ENCODE data around the gene ZNF598.

ZNF598 gene

DNA sequence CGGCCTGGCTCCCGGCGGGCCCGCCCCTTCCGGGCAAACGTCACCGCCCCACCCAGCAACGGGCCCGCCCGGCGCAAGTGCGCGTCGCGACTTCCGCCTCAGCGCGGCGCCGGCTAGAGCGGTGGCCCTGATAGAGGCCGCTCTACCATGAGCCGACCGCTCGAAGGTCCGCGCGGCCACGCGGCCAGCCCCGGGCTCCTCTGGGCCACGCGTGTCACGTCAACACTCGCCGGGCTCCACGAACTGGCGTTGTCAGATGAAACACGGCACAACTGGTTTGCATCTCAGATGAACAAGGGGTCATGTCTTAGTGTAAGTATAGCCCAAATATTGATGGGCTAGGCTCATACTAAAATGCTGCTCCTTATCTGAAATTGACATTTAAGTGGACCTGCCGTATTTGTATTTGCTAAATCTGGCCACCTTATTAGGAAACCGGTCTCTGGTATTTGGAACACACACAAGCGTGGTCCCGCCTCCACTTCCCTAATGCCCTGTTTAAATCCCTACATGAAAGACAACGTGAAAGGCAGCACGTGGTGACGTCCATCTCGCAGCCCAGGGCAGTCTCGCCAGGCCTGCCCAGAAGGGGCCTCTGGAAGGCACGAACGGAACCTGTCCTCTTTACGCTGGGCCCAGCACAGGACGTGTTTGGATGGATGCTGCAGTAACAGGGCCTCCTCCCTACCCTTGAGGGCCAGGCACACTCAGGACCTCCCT lies at the start of gene ZNF598:
Gene ZNF598, minus strand, starts transcription at position 31 of the 720 bp plus-strand sequence.
- DNase-seq = peak; percentile 84

DNA sequence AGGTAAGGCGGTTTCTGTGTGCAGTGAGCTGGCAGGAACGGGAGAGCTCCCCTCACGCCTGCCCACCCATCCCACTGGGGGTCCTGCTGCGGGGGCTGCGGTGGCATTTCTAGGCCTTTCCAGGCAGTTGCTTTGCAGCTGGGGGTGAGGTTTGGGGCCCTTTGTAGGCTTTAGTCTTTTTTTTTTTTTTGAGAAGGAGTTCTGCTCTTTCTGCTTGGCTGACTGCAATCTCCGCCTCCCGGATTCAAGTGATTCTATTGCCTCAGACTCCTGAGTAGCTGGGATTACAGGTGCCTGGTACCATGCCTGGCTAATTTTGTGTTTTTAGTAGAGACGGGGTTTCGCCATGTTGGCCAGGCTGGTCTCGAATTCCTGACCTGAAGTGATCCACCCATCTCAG lies 49.3 kb upstream of the ZNF598 start:
- DNase-seq = no peak

DNA sequence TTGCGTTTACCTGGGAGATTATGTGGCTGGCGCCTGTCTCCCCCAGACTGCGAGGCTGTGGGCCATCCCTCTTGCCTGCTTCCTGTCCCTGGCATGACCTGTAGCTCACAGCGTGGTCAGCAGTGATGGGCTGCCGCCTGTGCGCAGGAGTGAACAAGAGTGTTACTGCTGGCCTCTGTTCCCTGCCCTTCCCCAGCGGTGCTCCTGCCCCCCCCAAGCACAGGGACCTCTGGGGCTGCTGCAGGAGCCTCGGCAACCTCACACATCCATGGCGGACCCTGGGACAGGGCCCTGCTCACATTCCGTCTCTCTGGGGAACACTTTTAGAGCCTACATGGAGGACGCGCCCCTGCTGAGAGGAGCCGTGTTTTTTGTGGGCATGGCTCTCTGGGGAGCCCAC lies 48.8 kb upstream of the ZNF598 start:
- no peak for DNase-seq

DNA sequence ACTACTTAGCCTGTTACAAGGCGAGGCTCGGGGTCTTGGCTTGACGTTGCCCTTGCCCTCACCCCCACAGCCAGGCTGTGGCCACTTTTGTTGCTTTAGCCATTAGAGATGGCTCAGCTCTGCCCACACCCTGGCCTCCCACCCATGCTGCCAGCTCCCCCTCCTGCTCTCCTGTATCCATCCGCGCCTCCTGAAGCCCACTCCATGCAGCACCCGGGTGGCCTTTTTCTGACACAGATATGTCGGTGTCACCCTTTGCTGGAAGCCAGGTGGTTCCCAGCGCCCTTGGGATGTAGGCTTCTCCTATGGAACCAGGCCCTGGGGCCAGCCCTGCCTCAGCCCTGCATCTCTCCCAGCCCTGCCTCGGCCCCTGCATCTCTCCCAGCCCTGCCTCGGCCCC lies 47.8 kb upstream of the ZNF598 start:
- DNase-seq = no peak

DNA sequence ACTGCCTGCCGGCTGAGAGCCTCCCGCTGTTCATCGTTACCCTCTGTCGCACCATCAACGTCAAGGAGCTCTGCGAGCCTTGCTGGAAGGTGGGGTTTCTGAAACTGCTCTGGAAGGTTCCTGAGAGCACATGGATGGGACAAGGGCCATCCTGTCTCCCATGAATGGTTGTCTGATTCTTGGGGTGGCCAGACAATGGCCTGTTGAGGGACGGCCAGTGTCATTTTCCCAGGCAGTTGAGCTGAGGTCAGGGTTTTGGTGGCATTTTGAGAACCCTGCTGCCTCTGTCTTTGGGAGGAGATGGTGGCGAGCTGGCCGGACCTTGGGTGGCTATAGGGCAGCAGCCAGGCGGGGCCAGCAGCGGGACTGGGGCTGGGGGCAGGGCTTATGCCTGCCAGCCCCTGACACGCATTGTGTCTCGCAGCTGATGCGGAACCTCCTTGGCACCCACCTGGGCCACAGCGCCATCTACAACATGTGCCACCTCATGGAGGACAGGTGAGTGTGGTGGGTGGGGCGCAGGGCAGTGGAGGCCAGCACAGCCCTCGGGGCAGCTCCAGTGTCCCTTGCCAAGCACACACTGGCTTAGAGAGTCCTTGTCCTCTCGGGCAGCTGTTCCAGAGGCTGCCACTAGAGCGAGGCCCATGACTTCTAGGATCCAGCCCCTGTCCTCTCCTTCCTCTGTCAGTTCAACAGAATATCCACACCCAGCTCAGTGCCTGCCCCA lies 47.2 kb upstream of the ZNF598 start:
- DNase-seq = no peak

DNA sequence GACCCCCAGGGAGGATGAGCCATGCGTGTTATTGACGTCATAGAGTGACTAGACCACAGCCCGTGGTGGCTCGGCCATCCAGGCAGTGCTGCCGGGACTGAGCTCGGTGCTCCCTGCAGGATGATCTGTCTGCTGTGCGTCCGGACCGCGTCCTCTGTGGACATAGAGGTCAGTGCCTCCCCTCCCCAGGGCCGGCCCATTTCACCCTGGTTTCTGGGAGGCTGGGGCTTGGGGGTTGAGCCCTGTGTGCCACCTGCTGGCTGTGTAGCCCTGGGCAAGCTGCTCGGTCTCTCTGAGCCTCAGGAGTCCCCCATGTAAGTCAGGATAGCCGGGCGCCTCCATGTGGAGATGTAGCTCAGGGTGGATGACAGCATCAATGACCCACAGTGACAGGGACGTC lies 46.5 kb upstream of the ZNF598 start:
- DNase-seq = no peak

DNA sequence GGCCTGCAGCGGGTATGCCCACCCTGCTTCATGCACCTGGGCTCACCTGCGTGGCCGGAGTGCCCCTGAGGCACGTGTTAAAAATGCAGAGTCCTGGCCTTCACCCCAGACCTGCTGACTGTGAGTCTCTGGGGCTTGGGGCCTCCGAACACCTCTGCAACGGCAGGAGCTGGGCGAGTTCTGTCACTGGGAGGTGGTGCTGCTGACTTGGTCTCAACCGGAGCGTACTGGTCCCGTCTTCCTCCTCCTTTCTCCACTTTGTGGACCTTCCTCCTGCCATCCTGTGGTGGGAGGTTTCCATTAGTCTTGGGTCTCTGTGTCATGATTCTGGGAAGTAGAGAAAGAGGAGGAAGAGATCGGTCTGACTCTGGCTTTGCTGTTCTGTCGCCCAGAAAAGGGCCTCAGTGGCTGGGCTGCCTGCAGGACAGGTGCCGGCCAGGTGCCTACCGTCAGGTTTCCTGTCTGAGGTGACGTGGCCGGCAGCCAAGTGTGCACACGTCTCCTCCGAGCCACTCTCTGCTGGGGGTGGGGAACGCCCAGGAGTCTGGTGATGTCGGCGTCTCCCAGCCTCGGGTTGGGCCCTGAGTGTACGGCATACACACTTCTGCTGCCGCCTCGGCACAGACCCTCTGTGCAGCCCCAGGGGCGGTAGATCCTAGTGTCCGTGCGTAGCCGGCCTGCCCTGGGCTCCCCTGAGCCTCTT lies 45.1 kb upstream of the ZNF598 start:
- DNase-seq = no peak

DNA sequence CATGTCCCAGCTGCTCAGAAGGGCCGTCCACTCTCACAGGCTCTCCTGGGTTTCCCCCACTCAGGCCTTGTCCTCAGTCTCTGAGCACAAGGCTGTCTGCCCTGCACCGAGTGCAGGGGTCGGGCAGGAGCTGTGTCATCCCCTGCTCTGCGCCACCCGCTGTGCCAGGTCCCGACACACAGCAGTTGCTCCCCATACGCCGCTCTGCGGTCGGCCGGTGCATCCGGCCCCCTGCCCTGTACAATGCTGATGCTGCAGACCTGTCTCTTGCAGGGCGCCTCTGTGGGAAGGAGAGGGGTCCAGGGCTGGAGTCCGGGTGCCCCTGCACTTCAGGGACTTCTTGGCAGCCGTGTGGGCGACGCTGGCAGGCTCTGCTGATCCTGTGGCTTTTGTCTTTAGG lies 44.3 kb upstream of the ZNF598 start:
- DNase-seq = no peak

DNA sequence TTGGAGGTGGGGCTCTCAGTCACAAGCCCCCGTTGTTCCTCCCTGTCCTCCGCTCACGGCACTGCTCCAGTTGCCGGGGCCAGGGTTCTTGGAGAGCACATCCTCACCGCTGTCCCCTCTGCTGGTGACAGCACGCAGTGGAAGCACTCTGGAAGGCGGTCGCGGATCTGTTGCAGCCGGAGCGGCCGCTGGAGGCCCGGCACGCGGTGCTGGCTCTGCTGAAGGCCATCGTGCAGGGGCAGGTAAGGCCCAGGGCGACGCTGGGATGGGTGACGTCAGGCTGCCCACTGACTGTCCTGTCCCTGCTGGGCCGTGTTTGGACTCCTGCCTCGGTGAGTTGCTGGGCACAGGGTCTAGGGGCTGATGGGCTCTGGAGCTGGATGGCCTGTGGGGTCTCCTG lies 43.6 kb upstream of the ZNF598 start:
- DNase-seq = no peak

DNA sequence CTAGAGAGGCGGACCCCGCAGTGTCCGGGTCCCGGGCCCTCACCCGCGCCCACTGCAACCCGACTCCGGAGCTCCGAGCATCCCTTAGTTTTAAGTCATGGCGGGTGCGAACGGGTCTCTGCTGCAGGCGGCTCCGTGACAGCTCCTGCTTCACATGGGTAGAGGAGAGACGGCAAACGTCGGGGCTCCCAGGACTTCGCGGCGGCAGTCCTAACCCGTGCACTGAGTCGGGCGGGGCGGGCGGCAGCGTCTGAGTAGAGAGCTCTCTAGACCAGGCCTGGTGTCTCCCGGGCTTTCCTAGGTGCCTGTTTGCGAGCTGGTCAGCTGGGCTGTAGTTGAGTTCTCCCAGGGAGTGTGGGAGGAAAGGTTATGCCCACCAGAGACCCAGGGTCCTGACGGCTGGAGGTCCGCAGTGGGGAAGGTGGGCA lies 38.5 kb upstream of the ZNF598 start:
- no peak for DNase-seq

DNA sequence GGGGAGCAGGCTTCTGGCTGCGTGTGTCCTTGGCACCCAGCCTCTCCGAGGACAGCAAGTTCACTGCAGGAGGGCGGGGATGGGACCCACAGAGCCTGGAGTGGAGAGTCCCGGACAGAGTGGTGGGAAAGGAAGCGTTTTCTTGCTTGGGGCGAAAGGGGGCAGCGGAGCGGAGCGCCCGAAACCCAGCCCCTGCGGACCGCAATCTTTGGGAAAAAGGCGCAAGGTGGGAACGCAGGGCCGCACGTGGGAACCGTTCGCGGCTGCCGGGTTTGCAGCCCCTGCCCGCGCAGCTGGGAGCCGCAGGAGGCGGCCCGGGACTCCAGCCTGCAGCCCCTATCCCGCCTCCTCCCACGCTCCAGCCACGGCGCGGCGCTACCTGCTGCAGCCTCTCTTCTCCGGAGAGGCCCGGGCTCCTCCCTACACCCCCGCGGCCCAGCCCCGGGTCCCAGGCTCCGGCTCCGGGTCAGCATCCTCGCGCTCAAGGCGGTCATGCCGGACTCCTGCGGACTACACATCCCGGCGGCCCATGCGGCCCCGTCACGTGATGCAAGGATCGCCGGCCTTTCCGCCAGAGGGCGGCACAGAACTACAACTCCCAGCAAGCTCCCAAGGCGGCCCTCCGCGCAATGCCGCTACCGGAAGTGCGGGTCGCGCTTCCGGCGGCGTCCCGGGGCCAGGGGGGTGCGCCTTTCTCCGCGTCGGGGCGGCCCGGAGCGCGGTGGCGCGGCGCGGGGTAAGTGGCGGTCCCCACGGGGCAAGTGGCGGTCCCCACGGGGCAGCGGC lies 37.9 kb upstream of the ZNF598 start, which contains the start of the genes NTHL1 and TSC2:
Gene NTHL1, minus strand, starts transcription at position 505 of the 786 bp plus-strand sequence. Its CDS starts 11 bp downstream, at position 494.
Gene TSC2, plus strand, starts transcription at position 656 of the 786 bp plus-strand sequence. CDS start 631 bp downstream, outside the sequence.
- DNase-seq = peak; percentile 93

DNA sequence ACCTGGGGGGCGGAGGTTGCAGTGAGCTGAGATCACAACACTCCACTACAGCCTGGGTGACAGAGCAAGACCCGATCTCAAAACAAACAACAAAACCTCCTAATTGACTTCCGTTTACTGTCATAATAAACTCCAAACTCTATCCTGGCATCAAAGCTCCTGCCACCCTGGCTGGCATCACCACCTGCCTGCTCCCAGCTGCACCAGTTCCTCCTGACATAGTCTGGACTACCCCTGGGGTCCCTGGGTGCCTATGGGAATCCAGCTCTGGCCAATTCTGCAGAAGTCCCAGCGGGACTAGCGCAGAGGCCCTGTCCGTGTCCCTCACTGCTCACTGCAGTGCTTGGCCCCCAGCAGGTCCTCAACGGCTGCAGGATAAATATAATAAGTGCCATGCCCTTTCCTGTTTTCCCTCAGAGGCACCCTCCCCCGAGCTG lies 37.3 kb upstream of the ZNF598 start:
- DNase-seq = no peak

DNA sequence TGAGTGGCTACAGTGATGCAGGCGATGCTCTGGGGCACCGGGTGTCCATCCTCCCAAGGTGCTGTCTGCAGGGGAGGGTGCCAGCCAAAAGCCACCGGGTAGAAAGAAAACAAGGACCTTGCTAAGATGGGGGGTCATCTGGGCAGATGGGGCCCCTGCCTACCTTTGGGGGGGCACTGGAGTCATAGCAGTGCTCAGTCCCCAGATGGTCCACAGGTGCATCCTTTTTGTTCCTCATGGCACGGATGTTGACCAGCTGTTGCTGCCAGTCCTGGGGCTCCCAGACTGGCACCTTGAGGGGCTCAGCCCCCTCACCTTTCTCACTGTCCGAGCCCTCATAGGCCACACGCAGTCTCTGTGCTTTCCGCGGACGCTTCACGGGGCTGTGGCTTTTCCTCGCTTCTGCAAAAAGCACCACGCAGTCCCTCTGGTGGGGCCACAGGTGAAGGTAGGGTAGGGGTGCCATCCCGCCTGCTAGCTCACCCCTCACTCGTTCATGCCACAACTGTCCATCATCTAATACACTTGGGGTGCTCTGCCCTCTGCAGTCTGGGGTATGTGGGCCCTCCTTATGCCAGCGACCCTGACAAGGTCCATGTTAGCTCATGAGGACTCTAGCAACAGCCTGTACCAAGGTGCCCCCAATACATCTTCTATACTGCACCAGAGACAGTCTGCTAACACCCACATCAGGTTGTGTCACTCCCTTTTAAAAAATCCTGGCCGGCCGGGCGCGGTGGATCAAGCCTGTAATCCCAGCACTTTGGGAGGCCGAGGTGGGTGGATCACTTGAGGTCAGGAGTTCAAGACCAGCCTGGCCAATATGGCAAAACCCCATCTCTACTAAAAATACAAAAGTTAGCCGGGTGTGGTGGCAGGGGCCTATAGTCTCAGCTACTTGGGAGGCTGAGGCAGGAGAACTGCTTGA lies 36.6 kb upstream of the ZNF598 start:
- no peak for DNase-seq

DNA sequence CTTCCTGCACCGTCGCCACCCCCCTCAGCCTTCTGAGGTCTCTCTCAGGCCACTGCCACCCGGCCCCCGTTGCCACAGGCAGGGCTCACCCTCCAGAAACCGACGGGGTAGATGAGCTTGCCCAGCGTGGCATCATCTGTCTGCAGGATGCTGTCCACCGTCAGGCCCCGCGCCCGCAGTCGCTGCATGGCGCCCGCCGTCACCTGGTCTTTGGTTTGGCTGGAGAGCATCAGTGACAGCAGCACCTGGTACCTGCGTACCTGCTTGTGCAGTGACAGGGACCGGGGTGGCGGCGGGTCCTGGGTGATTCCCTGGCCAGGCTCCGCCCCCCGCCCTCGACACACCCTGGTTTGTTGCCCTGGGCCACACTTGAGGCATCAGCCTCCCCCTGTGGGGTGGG lies 34.9 kb upstream of the ZNF598 start:
- no peak for DNase-seq

DNA sequence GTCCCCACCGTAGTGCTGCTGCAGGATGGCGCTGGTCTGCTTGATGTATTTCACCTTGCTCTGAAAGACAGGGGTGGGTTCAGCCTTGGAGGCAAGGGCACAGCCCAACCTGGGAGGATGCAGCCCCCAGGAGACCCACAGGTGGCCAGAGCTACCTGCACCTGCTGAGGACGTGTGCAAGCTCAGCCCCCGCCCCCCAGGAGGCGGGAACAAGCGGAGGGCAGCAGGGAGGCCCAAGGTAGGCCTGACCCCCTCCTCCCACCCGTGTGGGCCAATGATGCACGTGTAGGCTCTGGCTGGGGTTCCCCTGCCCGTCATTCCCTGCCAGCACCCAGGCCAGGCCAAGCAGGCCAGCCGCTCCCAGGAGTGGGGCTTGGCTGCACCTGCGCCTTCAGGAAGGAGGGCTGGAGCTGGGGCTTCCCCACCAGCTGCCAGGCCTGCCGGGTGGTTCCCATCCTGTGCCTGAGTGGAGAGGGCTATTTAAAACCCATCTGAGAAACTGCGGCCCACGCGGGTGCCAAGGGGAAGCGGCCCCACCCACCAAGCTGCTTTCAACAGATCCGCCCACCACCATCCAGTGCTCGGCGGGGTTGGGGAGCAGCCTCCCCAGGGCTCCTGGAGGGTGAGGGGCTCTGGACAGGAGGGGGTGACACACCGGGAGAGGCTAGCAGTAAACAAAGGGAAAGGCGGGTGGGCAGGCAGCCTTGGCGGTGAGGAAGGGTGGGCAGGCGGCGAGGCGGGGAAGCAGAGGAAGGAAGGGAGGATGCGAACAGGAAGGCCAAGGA lies 34.2 kb upstream of the ZNF598 start:
- DNase-seq = no peak

DNA sequence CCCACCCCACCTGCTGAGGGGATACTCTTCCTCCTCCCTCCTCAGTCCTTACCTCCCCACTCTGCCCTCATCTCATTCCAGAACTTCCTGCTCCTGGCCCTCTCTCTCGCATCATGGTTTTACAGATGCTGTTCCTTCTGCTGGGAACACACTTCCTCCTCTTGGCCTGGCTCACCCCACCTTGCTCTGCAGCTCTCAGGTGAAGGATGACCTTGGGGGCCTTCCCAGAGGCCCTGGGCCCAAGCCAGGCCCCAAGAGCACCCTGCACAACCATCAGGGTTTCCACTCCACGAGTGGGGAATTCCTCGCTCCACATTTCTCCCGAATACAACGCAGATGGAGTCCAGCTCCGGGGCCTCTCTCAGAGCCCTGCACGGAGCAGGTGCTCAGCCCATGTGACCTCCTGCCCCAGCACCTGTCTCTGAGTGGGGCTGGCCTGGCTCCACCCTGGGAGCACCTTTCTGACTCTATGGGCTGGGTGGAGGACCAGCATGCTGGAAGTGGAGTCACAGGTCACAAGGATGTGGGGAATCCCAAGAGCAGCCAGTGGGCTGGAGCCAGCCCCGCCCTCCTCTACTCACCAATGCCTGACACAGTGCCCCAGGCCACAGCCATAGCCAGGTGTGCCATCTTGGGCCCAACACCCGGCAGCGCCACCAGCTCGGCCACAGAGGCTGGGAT lies 33.5 kb upstream of the ZNF598 start:
- no peak for DNase-seq

DNA sequence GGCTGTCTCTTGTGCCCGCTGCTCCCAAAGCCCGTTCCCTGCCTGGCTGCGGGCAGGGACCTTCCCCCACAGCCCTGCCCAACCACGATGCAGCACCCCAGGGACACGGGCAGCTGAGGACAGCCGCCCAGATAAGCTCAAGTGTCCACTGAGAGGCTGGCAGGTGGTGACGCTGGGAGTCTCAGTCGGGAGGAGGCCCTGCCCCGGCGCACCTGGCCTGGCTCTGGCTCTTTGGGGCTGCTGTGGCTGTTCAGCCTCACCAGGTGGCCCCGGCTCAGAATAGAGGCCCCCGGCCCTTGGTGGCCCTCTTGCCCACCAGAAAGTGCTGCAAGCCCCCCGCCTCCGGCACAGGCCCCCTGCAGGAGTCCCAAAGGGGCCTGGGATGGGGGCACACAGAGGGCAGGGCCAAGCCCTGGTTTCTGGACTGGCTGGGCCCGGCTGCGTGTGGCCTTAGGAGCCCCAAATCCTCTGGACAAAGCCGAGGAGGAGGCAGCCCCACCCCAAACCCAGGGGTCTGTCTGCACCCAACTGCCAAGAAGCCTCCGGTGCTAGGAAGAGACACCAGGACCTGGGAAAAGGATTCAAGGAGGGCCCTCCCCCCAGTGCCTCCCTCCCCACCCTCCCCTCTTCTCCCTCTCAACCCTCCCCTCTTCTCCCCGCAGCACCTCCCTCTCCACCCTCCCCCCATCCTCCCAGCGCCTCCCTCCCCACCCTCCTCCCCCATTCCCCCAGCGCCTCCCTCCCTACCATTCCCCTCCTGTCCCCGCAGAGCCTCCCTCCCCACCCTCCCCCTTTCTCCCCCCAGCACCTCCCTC lies 32.8 kb upstream of the ZNF598 start:
- no peak for DNase-seq

DNA sequence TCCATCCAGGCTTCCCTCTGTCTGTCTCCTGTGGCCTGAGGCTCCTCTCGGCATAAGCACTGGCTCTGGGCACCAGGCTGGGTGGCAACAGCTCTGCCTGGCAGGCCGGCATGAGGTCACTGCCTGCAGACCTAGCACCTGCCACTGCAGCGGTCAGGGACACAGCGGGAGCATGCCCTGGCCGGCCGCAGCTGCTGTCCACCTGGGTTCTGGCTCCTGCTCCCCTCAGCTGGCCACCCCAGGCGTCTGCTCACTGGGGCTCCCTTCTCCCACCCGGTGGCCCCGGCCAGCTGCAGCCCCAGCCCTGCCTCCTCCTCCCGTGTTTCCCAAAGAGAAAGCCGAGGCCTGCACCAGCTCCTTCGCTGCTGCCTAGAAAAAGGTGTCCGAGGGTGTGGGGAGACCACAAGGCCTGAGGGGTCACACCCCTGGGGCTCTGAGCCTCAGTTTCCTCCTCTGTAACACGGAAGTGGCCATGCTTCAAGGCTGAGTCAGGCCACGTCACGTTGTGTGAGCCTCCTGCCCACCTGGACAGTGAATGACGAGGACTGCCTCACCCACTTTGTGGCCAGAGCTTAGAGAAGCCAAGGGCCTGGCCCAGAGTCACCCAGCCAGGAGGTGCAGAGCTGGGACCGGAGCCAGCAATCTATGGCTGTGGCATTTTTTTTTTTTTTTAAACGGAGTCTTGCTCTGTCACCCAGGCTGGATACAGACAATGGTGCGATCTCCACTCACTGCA lies 31.3 kb upstream of the ZNF598 start:
- no peak for DNase-seq

Measured in activated naive CD4-positive, alpha-beta T cell treated with anti-CD3 and anti-CD28 coated beads, Interleukin-2, amount 50 U/mL, for 16 hours (primary cell).